GM23338 (cell line): Measurements from ENCODE around the gene SRSF1. TPM values are rescaled to one million over a fixed set of nuclear protein-coding genes. Genes with fewer than 3 reads are reported as not detected.

Experiments used
- ATAC-seq: fragments of 200-7000 bp; cut with Tn5 transposase; 3 replicates; pipeline ENCODE4 v1.9.1; 2020
- DNase-seq: peaks from one replicate; pipeline ENCODE4 v3.0.0-alpha.2; 2015; ENCODE audit warnings: low spot score
- H2AFZ ChIP-seq: fragments of 200-600 bp; sonication (generic); 2 replicates; pipeline ENCODE4 v1.8.0; 2016; ENCODE audit warnings: antibody characterized with exemption, mild to moderate bottlenecking, moderate library complexity
- H3F3A ChIP-seq: fragments of 200-600 bp; sonication (generic); replicated peaks from 2 replicates; pipeline ENCODE4 v1.8.0; 2017; ENCODE audit warnings: antibody characterized with exemption, mixed run types, low read depth
- H3K27ac ChIP-seq: fragments of 200-600 bp; sonication (generic); 2 replicates; pipeline ENCODE4 v1.6.1; 2016; ENCODE audit warnings: low read depth
- H3K27me3 ChIP-seq: fragments of 200-600 bp; sonication (generic); 2 replicates; pipeline ENCODE4 v1.8.0; 2016; ENCODE audit warnings: mild to moderate bottlenecking, mixed run types, moderate library complexity; ENCODE audit not compliant: insufficient read depth
- H3K36me3 ChIP-seq: fragments of 200-600 bp; sonication (generic); 2 replicates; pipeline ENCODE4 v1.8.0; 2016; ENCODE audit warnings: mild to moderate bottlenecking; ENCODE audit not compliant: insufficient read depth
- H3K4me1 ChIP-seq: fragments of 200-600 bp; sonication (generic); 2 replicates; pipeline ENCODE4 v1.8.0; 2016; ENCODE audit warnings: mild to moderate bottlenecking, moderate library complexity; ENCODE audit not compliant: insufficient read depth
- H3K4me2 ChIP-seq: fragments of 200-600 bp; sonication (generic); 2 replicates; pipeline ENCODE4 v1.7.1; 2017; ENCODE audit warnings: mixed run types
- H3K4me3 ChIP-seq: fragments of 200-600 bp; sonication (generic); 2 replicates; pipeline ENCODE4 v1.6.1; 2016; ENCODE audit warnings: mixed run types
- H3K79me2 ChIP-seq: fragments of 200-600 bp; sonication (generic); replicated peaks from 2 replicates; pipeline ENCODE4 v1.8.0; 2017; ENCODE audit warnings: mild to moderate bottlenecking; ENCODE audit not compliant: insufficient read depth
- H3K9me2 ChIP-seq: fragments of 200-600 bp; sonication (generic); 2 replicates; pipeline ENCODE4 v1.8.0; 2017; ENCODE audit not compliant: insufficient read depth
- H4K20me1 ChIP-seq: fragments of 200-600 bp; sonication (generic); replicated peaks from 2 replicates; pipeline ENCODE4 v1.8.0; 2017; ENCODE audit warnings: mild to moderate bottlenecking; ENCODE audit not compliant: insufficient read depth
- H3K27ac Mint-ChIP-seq: 2 replicates; pipeline ENCODE4 v1.8.0; 2020; ENCODE audit warnings: inconsistent platforms, mild to moderate bottlenecking, moderate library complexity, mixed read lengths
- H3K27me3 Mint-ChIP-seq: 3 replicates; pipeline ENCODE4 v1.8.0; 2022; ENCODE audit warnings: low read depth, mild to moderate bottlenecking, moderate library complexity, mixed read lengths, inconsistent platforms; ENCODE audit not compliant: insufficient read depth, poor library complexity
- H3K36me3 Mint-ChIP-seq: 3 replicates; pipeline ENCODE4 v1.8.0; 2021; ENCODE audit warnings: low read depth, mild to moderate bottlenecking, inconsistent platforms, moderate library complexity, mixed read lengths
- H3K4me1 Mint-ChIP-seq: 3 replicates; pipeline ENCODE4 v1.8.0; 2020; ENCODE audit warnings: mild to moderate bottlenecking, inconsistent platforms, mixed read lengths
- H3K4me3 Mint-ChIP-seq: 3 replicates; pipeline ENCODE4 v1.8.0; 2021; ENCODE audit warnings: moderate library complexity, mild to moderate bottlenecking, inconsistent platforms, mixed read lengths
- H3K9me3 Mint-ChIP-seq: 3 replicates; pipeline ENCODE4 v1.8.0; 2020; ENCODE audit warnings: moderate library complexity, mild to moderate bottlenecking, inconsistent platforms, mixed read lengths
- CREB1 ChIP-seq: fragments of 250-450 bp; sonication (Bioruptor Pico); IDR thresholded peaks from 2 replicates; pipeline ENCODE4 v1.5.0; 2020; ENCODE audit warnings: low read depth, mild to moderate bottlenecking, moderate library complexity
- CTCF ChIP-seq, 2 experiments: fragments of 200-600 bp in 1 of 2; sonication (generic) in 1 of 2; conservative IDR thresholded peaks; 2 replicates each; pipeline versions ENCODE4 v1.5.1 to v1.6.1; 2016 to 2017; ENCODE audit warnings: antibody characterized with exemption in 2 of 2, low read depth in 2 of 2, mild to moderate bottlenecking in 2 of 2, moderate library complexity in 1 of 2
- ETS1 ChIP-seq: IDR thresholded peaks from 2 replicates; pipeline ENCODE4 v1.6.1; 2016; ENCODE audit warnings: antibody characterized with exemption
- EZH2 ChIP-seq: fragments of 200-600 bp; sonication (generic); IDR thresholded peaks from one replicate; pipeline ENCODE4 v1.8.0; 2017; ENCODE audit warnings: antibody characterized with exemption, mild to moderate bottlenecking, low read depth; ENCODE audit not compliant: unreplicated experiment
- JUNB ChIP-seq: IDR thresholded peaks from one replicate; pipeline ENCODE4 v1.6.1; 2016; ENCODE audit warnings: antibody characterized with exemption; ENCODE audit not compliant: unreplicated experiment
- NANOG ChIP-seq: IDR thresholded peaks from 2 replicates; pipeline ENCODE4 v1.6.1; 2016; ENCODE audit warnings: antibody characterized with exemption, borderline replicate concordance
- POLR2AphosphoS5 ChIP-seq: IDR thresholded peaks from 2 replicates; pipeline ENCODE4 v1.6.1; 2016; ENCODE audit warnings: antibody characterized with exemption, low read depth
- REST ChIP-seq: IDR thresholded peaks from one replicate; pipeline ENCODE4 v1.6.1; 2018; ENCODE audit warnings: antibody characterized with exemption; ENCODE audit not compliant: unreplicated experiment
- STAT1 ChIP-seq: IDR thresholded peaks from one replicate; pipeline ENCODE4 v1.6.1; 2016; ENCODE audit warnings: antibody characterized with exemption; ENCODE audit not compliant: unreplicated experiment
- ZNF114 ChIP-seq: fragments of 250-450 bp; sonication (Bioruptor Pico); IDR thresholded peaks from 2 replicates; pipeline ENCODE4 v1.5.0; 2020; ENCODE audit warnings: mild to moderate bottlenecking, moderate library complexity
- polyA plus RNA-seq: library from polyadenylated mRNA; unstranded; fragments of >200 nt; fragmentation: Nextera tagmentation; extraction: Ambion mirVana; gene quantifications from 2 replicates; pipeline ENCODE4 v1.2.1, GENCODE V29; 2016
- total RNA-seq: library from RNA; depleted of rRNA; stranded (reverse); fragments of >200 nt; shearing (Covaris generic); gene quantifications from 2 replicates; pipeline ENCODE4 v1.2.3, GENCODE V29; 2014

Gene SRSF1
- total and polyA plus RNA-seq, 2 experiments from 2014 or later: 413 to 584 TPM

- no peak for TF ChIP-seq ZNF114
- TF ChIP-seq EZH2: no peak
- TF ChIP-seq CREB1 (CRISPR knock-in tag): no peak
- peak; percentile 62 for DNase-seq
- H3F3A ChIP-seq: peaks cover 6% of the 10 kb centered on the region
- Mint-ChIP-seq H3K27me3 (peaks cover 13% of the 10 kb centered on the region), H3K27ac (peak overlapping the region; percentile 88), H3K36me3 (peaks cover 15% of the 10 kb centered on the region; the same call in 2 of the 3 replicates), H3K4me3 (peak overlapping the region; percentile 91), H3K4me1 (peaks cover 59% of the 10 kb centered on the region), H3K9me3 (no peaks in the 10 kb centered on the region; the same call in 2 of the 3 replicates)
- H3K27me3 ChIP-seq: no peaks in the 10 kb centered on the region
- peaks cover 52% of the 10 kb centered on the region for H3K79me2 ChIP-seq
- peak overlapping the region; percentile 89 for H3K4me2 ChIP-seq
- H4K20me1 ChIP-seq: peaks cover 14% of the 10 kb centered on the region
- H3K36me3 ChIP-seq: no peaks in the 10 kb centered on the region
- H3K4me1 ChIP-seq: peaks cover 18% of the 10 kb centered on the region
- peak overlapping the region; percentile 75 for H3K4me3 ChIP-seq
- ATAC-seq: peak; percentile 55
- H2AFZ ChIP-seq: no peak overlapping the region
- peak overlapping the region; percentile 57 for H3K27ac ChIP-seq
- H3K9me2 ChIP-seq: no peaks in the 10 kb centered on the region
Observed at GRCh38 chr17:57986841-57987580, 20.0 kb downstream of the SRSF1 start.

GRCh38 chr17:57985675-57985974, 21.4 kb downstream of the SRSF1 start:
- peaks cover 22% of the 10 kb centered on the region for H4K20me1 ChIP-seq
- no peak for TF ChIP-seq JUNB
- TF ChIP-seq REST: no peak
- TF ChIP-seq NANOG: no peak
- no peak for TF ChIP-seq ZNF114
- TF ChIP-seq POLR2AphosphoS5: no peak
- TF ChIP-seq EZH2: no peak
- no peak for TF ChIP-seq STAT1
- no peak for TF ChIP-seq ETS1
- no peak for TF ChIP-seq CTCF (conservative IDR thresholded peaks at IDR 0.05; ENCODE audit: low read depth in 2 of 2)
- no peak for TF ChIP-seq CREB1 (CRISPR knock-in tag)

More at GRCh38 chr17:57985675-57985974, 21.4 kb downstream of the SRSF1 start:
- H3K27me3 Mint-ChIP-seq: peaks cover 12% of the 10 kb centered on the region
- H3K4me1 Mint-ChIP-seq: peaks cover 49% of the 10 kb centered on the region
- H3K36me3 ChIP-seq: 0 out of 2 replicates have a peak, but pooled peaks cover under 1% of the 10 kb centered on the region
- peak overlapping the region; percentile 91; the same call in 2 of the 3 replicates for H3K4me3 Mint-ChIP-seq
- ATAC-seq (no peak), DNase-seq (no peak)
- no peaks in the 10 kb centered on the region for H3K27me3 ChIP-seq
- peaks cover 18% of the 10 kb centered on the region for H3K4me1 ChIP-seq
- H3K27ac Mint-ChIP-seq: no peak overlapping the region
- no peak overlapping the region for H3K27ac ChIP-seq
- peaks cover 24% of the 10 kb centered on the region; the same call in 2 of the 3 replicates for H3K36me3 Mint-ChIP-seq
- no peaks in the 10 kb centered on the region; the same call in 2 of the 3 replicates for H3K9me3 Mint-ChIP-seq
- H3K9me2 ChIP-seq: no peaks in the 10 kb centered on the region
- no peak overlapping the region for H2AFZ ChIP-seq
- no peak overlapping the region for H3K4me2 ChIP-seq
- H3K4me3 ChIP-seq: no peak overlapping the region
- peaks cover 6% of the 10 kb centered on the region for H3F3A ChIP-seq
- peaks cover 63% of the 10 kb centered on the region for H3K79me2 ChIP-seq
